Heart left ventricle (tissue), 16 donors: ENCODE measurements around the gene TMC2. TPM values are rescaled to one million over a fixed set of nuclear protein-coding genes. Genes with fewer than 3 reads are reported as not detected.

Source experiments
- ATAC-seq, 4 donors: fragments of 200-7000 bp; cut with Tn5 transposase; one replicate each; pipeline ENCODE4 v1.9.1; 2020 to 2022; ENCODE audit warnings: moderate library complexity in 4 of 4, mild to moderate bottlenecking in 3 of 4, moderate number of reproducible peaks in 1 of 4
- DNase-seq, 5 donors: peaks; one replicate each; pipeline ENCODE4 v3.0.0-alpha.2; 2020
- H3K27ac ChIP-seq, 12 donors: fragments of 200-600 bp; sonication (generic) in 4 of 12; one replicate each; pipeline versions ENCODE4 v1.5.0 to v1.8.0; 2016 to 2022; ENCODE audit warnings: mild to moderate bottlenecking in 2 of 12
- H3K27me3 ChIP-seq, 9 donors: fragments of 200-600 bp; sonication (generic) in 2 of 9; one replicate each; pipeline versions ENCODE4 v1.5.1 to v1.8.0; 2016 to 2022; ENCODE audit warnings: mild to moderate bottlenecking in 3 of 9
- H3K36me3 ChIP-seq, 9 donors: fragments of 200-600 bp; sonication (generic) in 2 of 9; one replicate each; pipeline versions ENCODE4 v1.5.0 to v1.8.0; 2018 to 2022; ENCODE audit warnings: mild to moderate bottlenecking in 2 of 9
- H3K4me1 ChIP-seq, 12 donors: fragments of 200-600 bp; sonication (generic) in 4 of 12; one replicate each; pipeline versions ENCODE4 v1.5.0 to v1.8.0; 2016 to 2022; ENCODE audit warnings: mild to moderate bottlenecking in 3 of 12
- H3K4me3 ChIP-seq, 12 donors: fragments of 200-600 bp; sonication (generic) in 4 of 12; one replicate each; pipeline versions ENCODE4 v1.5.0 to v1.8.0; 2017 to 2022; ENCODE audit warnings: mild to moderate bottlenecking in 9 of 12, moderate library complexity in 4 of 12
- H3K9me3 ChIP-seq, 12 donors: fragments of 200-600 bp; sonication (generic) in 4 of 12; one replicate each; pipeline versions ENCODE4 v1.5.0 to v1.8.0; 2016 to 2022; ENCODE audit warnings: mild to moderate bottlenecking in 1 of 12
- POLR2A ChIP-seq, 2 donors: fragments of 450-650 bp; IDR thresholded peaks; one replicate each; pipeline ENCODE4 v1.6.1; 2017; ENCODE audit warnings: antibody characterized with exemption in 2 of 2, mild to moderate bottlenecking in 2 of 2, moderate library complexity in 2 of 2
- WGBS, 4 donors: extraction: QIAGEN DNeasy Blood & Tissue Kit in 2 of 4; methylation state at CpG; one replicate each; pipeline versions ENCODE4 v1.1.5 to v1.1.7; 2013 to 2018; 5-methylcytosine and 5-hydroxymethylcytosine counted together
- intact Hi-C, 10 donors: fragments of 100-400 bp; cut with DNase I; formaldehyde crosslinking; loops; one replicate each; pipeline versions ENCODE4 v1.11.1 to v1.14.2; 2022
- polyA plus RNA-seq, 2 donors: library from polyadenylated mRNA; stranded (reverse); fragments of 200-250 nt; gene quantifications; one replicate each; pipeline ENCODE4 v1.2.3, GENCODE V29; 2013
- total RNA-seq, 9 donors: library from RNA; depleted of rRNA in 2 of 9; stranded (reverse); fragments of >200 nt in 2 of 9; fragmentation: NEBNext Ultra II Directional in 3 of 9; extraction: Animal tissue kit (Norgen Biotek cat#: 25700) in 3 of 9; gene quantifications; one replicate each; pipeline versions ENCODE4 v1.1.0 to v1.2.4, GENCODE V29; 2016 to 2023
- TF ChIP-seq, protein P1 (sequence below), 12 donors: fragments of 200-600 bp; sonication (generic) in 4 of 12; IDR thresholded peaks; one replicate each; pipeline versions ENCODE4 v1.5.0 to v1.8.0; 2018 to 2022; ENCODE audit warnings: antibody characterized with exemption in 12 of 12, mild to moderate bottlenecking in 5 of 12
- donor health status: ischemic (EF 13 %, LVEDD 7.1; RV severe dilation, severe dysfunction).
- donor health status: healthy with polysubstance abuse.
- donor health status: DM: no; HTN: yes; CAD: no.
- donor health status: DM: no; HTN: no; CAD: no.
- donor health status: ischemic (EF 25% LVEDD 6.9; RV normal size, moderate dysfunction).
- donor health status: ischemic (EF 25% LVEDD 5.7; RV mildly dilated, moderate dysfunction).
- donor health status: healthy.
- donor health status: DM: yes; HTN: yes; CAD: no.
- donor health status: ischemic (EF 35%, LVEDD 5.7; RV mildly dilated, moderate dysfunction).
- donor health status: nonischemic (EF 11% LVEDD 7.7; RV severe dilation, severe dysfunction).
- donor health status: DM: yes; HTN: yes; CAD: no.
- donor health status: PGD.
- donor health status: ischemic (EF 29% LVEDD 5.4; RV normal size, mild dysfunction).
- donor health status: nonischemic (EF 23%, LVEDD 6.1; RV moderate dilation, normal function).

Gene TMC2
- total and polyA plus RNA-seq, 11 donors = not detected

DNA sequence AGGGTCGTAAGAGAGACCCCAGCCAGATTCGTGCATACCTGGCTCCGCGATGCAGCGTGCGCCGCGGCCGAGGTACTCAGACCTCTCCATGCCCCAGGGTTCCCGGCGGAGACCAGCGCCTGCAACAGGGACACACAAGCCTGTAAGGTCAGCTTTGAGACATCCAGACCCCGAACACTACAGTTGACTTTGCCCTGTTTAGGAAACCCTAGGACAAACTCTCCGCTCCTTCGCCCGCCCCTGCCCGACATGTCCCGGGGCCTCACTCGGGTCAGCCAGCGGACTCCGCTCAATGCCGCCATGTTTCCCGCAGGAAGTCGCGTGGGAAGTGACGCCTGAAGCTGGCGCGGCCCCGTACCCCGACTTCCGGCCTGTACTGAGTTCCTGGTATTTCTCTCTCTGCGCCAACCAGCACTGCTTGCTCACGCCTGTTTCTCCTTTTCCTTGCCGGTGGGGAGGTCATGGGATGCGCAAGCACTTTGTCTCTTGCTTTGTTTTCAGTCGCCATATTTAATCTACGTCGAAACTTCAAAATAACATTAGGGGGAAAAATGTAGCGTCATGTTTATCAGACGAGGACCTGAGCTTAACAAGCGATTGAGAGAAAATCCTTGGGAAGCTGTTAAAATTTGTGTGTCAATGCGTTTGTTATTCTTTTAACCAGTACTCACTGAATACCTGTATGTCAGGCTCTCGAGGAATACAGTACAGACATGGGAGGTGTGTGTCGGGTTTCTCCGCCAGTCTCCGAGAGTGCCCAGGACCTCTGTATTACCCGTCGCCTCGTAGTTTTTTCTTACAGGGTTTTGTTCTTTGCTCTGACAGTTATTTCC is 127.7 kb downstream of the TMC2 start, which contains the start of gene IDH3B:
TSS of gene IDH3B (minus strand) at position 330 of the 833 bp plus-strand sequence. CDS start at position 302, 28 bp downstream.
- DNase-seq (peak; percentile 93 to 95 (median 93)), ATAC-seq (peak; percentile 95 to 99 (median 98))
- Histone ChIP-seq H3K4me3 (peak within 1 kb of the TSS; percentile 71 to 97 (median 88)), H3K9me3 (no peaks in the 10 kb centered on the region), H3K27ac (peak within 1 kb of the TSS; percentile 79 to 96 (median 90)), H3K27me3 (no peaks in the 10 kb centered on the region), H3K4me1 (peaks cover 0 to 17% (median 13%) of the 10 kb centered on the region in 12 donors), H3K36me3 (peaks cover 2 to 41% (median 39%) of the 10 kb centered on the region in 9 donors)
- TF ChIP-seq POLR2A (IDR thresholded peaks at IDR 0.05) = peak in 1 of 2 donors; percentile 80
- TF ChIP-seq, protein P1, sequence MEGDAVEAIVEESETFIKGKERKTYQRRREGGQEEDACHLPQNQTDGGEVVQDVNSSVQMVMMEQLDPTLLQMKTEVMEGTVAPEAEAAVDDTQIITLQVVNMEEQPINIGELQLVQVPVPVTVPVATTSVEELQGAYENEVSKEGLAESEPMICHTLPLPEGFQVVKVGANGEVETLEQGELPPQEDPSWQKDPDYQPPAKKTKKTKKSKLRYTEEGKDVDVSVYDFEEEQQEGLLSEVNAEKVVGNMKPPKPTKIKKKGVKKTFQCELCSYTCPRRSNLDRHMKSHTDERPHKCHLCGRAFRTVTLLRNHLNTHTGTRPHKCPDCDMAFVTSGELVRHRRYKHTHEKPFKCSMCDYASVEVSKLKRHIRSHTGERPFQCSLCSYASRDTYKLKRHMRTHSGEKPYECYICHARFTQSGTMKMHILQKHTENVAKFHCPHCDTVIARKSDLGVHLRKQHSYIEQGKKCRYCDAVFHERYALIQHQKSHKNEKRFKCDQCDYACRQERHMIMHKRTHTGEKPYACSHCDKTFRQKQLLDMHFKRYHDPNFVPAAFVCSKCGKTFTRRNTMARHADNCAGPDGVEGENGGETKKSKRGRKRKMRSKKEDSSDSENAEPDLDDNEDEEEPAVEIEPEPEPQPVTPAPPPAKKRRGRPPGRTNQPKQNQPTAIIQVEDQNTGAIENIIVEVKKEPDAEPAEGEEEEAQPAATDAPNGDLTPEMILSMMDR (IDR thresholded peaks at IDR 0.05) = no peak
- intact Hi-C loops = loop anchor here in 2 of 10 donors (5.0 to 10.0 kb wide), 2 partner anchors 173 to 181 kb away; partner anchors contain the start of genes PCED1A (in 1 of the 2) and VPS16 (in 1 of the 2)
- 5 to 12% (median 8%) methylated on average over 39 to 49 of the region's 49 CpGs for WGBS, 4 donors

DNA sequence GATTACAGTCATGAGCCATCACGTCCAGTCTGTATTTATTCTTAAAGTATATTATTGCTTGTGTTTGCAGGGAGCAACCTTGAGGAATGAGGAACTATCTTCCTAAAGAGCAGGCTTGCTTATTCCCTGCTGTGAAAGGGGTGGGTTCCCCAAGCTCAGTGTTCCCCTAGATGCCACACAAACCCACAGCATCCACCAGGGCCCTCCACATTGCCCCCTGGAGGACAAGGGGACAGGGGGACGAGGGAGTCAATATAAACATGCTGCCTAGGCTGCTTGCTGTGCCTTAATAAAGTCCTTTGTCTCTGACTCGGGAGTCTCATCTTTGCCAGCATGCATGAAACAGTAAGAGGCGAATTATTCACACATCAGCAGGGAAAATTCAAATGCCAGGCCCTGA is 135.6 kb downstream of the TMC2 start:
- no peaks in the 10 kb centered on the region for H3K9me3 ChIP-seq
- H3K27ac ChIP-seq = no peak overlapping the region
- H3K36me3 ChIP-seq = no peaks in the 10 kb centered on the region
- ATAC-seq (no peak), DNase-seq (peak in 1 of 5 donors; percentile 5)
- no peak overlapping the region for H3K4me3 ChIP-seq
- H3K27me3 ChIP-seq = no peaks in the 10 kb centered on the region
- no peak for TF ChIP-seq POLR2A (IDR thresholded peaks at IDR 0.05)
- TF ChIP-seq, protein P1 (IDR thresholded peaks at IDR 0.05) = no peak
- intact Hi-C loops = no loop called here
- 28 to 37% (median 32%) methylated on average over 4 of the region's 4 CpGs for WGBS, 4 donors
- no peaks in the 10 kb centered on the region for H3K4me1 ChIP-seq

DNA sequence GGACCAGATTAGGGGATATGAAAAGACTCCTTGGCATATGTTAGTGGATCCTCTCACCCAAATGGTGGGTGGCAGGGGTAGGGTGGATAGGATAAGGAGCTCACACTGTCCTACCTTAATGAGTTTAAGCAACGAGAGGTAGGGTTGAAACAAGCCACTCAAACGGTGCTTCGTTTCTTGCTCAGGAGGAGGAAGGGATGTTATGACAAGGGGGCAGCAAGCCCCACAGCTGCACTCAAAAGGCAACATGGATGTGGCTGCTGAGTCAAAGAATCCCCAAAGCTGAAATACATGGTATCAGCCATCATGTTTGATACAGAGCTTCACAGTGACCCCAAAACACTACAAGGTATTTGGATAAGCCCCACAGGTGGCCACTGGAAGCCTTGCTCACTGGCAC is 136.1 kb downstream of the TMC2 start:
- intact Hi-C loops = no loop called here
- Histone ChIP-seq H3K36me3 (no peaks in the 10 kb centered on the region), H3K9me3 (no peaks in the 10 kb centered on the region), H3K4me3 (no peak overlapping the region), H3K27me3 (no peaks in the 10 kb centered on the region), H3K4me1 (no peaks in the 10 kb centered on the region), H3K27ac (no peak overlapping the region)
- no peak for ATAC-seq
- no peak for TF ChIP-seq POLR2A (IDR thresholded peaks at IDR 0.05)
- TF ChIP-seq, protein P1 (IDR thresholded peaks at IDR 0.05) = no peak
- 65 to 81% (median 74%) methylated on average over 3 of the region's 3 CpGs for WGBS, 4 donors
- no peak for DNase-seq

DNA sequence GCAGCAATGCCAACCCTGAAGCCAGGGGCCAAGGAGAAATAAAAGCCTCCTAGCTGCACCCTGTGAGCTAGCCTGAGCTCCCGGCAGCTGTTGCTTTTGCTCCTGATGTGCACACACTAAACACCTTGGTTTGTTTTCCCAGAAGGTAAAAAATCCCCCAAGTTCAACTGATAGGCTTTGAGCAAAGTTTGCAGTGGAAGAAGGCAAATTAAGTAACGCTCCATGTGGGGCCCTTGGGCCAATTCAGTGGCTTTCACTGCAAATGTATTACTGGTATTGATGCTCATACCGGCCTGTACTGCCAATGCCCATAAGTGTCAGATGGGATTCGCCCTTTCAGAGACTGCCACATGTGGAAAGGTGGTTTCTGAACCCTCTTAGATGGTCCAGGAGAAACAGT is 137.1 kb downstream of the TMC2 start:
- H3K27ac ChIP-seq = no peak overlapping the region
- WGBS, 4 donors = 84 to 90% (median 87%) methylated on average over 4 of the region's 4 CpGs
- TF ChIP-seq POLR2A (IDR thresholded peaks at IDR 0.05) = no peak
- TF ChIP-seq, protein P1 (IDR thresholded peaks at IDR 0.05) = no peak
- no peaks in the 10 kb centered on the region for H3K4me1 ChIP-seq
- no peak overlapping the region for H3K4me3 ChIP-seq
- H3K27me3 ChIP-seq = no peaks in the 10 kb centered on the region
- no peaks in the 10 kb centered on the region for H3K9me3 ChIP-seq
- ATAC-seq (no peak), DNase-seq (no peak)
- intact Hi-C loops = no loop called here
- H3K36me3 ChIP-seq = no peaks in the 10 kb centered on the region
